OCI-LY1 (cell line): ENCODE results near the gene CRADD.

Experiments used
- CTCF ChIP-seq: fragments of 200-600 bp; sonication (generic), shearing (Covaris generic); IDR thresholded peaks from 2 replicates; pipeline ENCODE4 v1.5.1; 2017; ENCODE audit warnings: mild to moderate bottlenecking, antibody characterized with exemption, low read length, moderate library complexity, mixed read lengths
- EZH2 ChIP-seq: fragments of 200-600 bp; sonication (generic), shearing (Covaris generic); IDR thresholded peaks from 2 replicates; pipeline ENCODE4 v1.8.0; 2017; ENCODE audit warnings: borderline replicate concordance, mixed run types, mild to moderate bottlenecking, antibody characterized with exemption, low read length, moderate library complexity, mixed read lengths

DNA sequence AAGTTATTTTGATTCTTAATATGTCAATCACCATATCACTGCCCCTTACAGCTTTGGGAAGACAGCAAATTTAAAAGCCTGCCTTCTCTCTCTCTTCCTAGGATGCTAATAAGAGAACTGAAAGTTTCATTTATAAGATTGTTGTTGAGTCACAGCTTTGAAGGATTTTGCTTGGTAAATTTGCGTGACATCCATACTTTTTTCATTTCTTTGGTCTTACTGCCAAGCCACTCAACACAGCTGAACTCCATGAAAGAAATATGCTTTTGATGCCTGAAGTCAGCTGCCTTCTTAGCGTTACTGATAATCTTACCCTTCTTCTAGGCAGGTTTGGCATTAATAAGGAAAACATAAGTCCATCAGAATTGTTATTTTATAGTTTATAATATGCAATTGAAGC is 155.0 kb downstream of the CRADD start:
- TF ChIP-seq CTCF, result no peak
- TF ChIP-seq EZH2, result no peak
